HepG2 (cell line): Measurements from ENCODE around the gene CCND1. TPM values are rescaled to one million over a fixed set of nuclear protein-coding genes. Genes with fewer than 3 reads are reported as not detected.

Experiments
- CCAR2 ChIP-seq: fragments of 200-400 bp; formaldehyde crosslinking; optimal IDR thresholded peaks from 2 replicates; pipeline ENCODE3; 2018; ENCODE audit warnings: low read depth, mild to moderate bottlenecking, low read length, moderate library complexity
- FOXK1 ChIP-seq: sonication (generic); formaldehyde crosslinking; IDR thresholded peaks from 2 replicates; pipeline ENCODE4 v1.4.0; 2020; ENCODE audit warnings: low read depth, missing genetic modification reagents, borderline replicate concordance
- GLMP ChIP-seq: sonication (generic); formaldehyde crosslinking; IDR thresholded peaks from 2 replicates; pipeline ENCODE4 v1.9.0; 2021; ENCODE audit warnings: missing genetic modification reagents, mild to moderate bottlenecking, borderline replicate concordance
- KDM1A ChIP-seq: IDR thresholded peaks from 2 replicates; pipeline ENCODE4 v1.6.1; 2016; ENCODE audit warnings: missing compliant biosample characterization
- MED8 ChIP-seq: sonication (generic); formaldehyde crosslinking; IDR thresholded peaks from 2 replicates; pipeline ENCODE4 v1.8.1; 2023; ENCODE audit warnings: mild to moderate bottlenecking, missing genetic modification reagents; ENCODE audit not compliant: insufficient replicate concordance
- MEIS2 ChIP-seq: sonication (generic); formaldehyde crosslinking; IDR thresholded peaks from 2 replicates; pipeline ENCODE4 v1.9.0; 2021; ENCODE audit warnings: mild to moderate bottlenecking, missing genetic modification reagents
- MNT ChIP-seq: fragments of 450-650 bp; IDR thresholded peaks from 2 replicates; pipeline ENCODE4 v1.6.1; 2016
- RAD21 ChIP-seq: fragments of 450-650 bp; formaldehyde crosslinking; IDR thresholded peaks from 2 replicates; pipeline ENCODE4 v1.5.0; 2020; ENCODE audit warnings: mild to moderate bottlenecking
- RFXAP ChIP-seq: sonication (generic); formaldehyde crosslinking; IDR thresholded peaks from 2 replicates; pipeline ENCODE4 v1.4.0; 2020; ENCODE audit warnings: missing genetic modification reagents, borderline replicate concordance
- SALL2 ChIP-seq: sonication (generic); formaldehyde crosslinking; IDR thresholded peaks from 2 replicates; pipeline ENCODE4 v1.8.1; 2023; ENCODE audit warnings: mild to moderate bottlenecking, missing genetic modification reagents, inconsistent platforms
- SMAD1 ChIP-seq: sonication (generic); formaldehyde crosslinking; IDR thresholded peaks from 2 replicates; pipeline ENCODE4 v1.4.0; 2020; ENCODE audit warnings: missing genetic modification reagents, low read depth, mild to moderate bottlenecking, borderline replicate concordance
- SOX5 ChIP-seq: IDR thresholded peaks from 2 replicates; pipeline ENCODE4 v1.6.1; 2016; ENCODE audit warnings: borderline replicate concordance
- TAF1 ChIP-seq: sonication (generic); formaldehyde crosslinking; IDR thresholded peaks from 2 replicates; pipeline ENCODE4 v1.4.0; 2020; ENCODE audit warnings: missing genetic modification reagents
- ZNF224 ChIP-seq: sonication (generic); formaldehyde crosslinking; IDR thresholded peaks from 2 replicates; pipeline ENCODE4 v1.5.0; 2020; ENCODE audit warnings: mild to moderate bottlenecking, missing genetic modification reagents
- ZNF256 ChIP-seq: sonication (generic); formaldehyde crosslinking; conservative IDR thresholded peaks from 2 replicates; pipeline ENCODE4 v1.4.0; 2020; ENCODE audit warnings: missing genetic modification reagents
- ZNF354B ChIP-seq: sonication (generic); formaldehyde crosslinking; IDR thresholded peaks from 2 replicates; pipeline ENCODE4 v1.8.0; 2022; ENCODE audit warnings: mild to moderate bottlenecking, missing genetic modification reagents
- ZNF543 ChIP-seq: sonication (generic); formaldehyde crosslinking; IDR thresholded peaks from 2 replicates; pipeline ENCODE4 v1.4.0; 2020; ENCODE audit warnings: mild to moderate bottlenecking, missing genetic modification reagents
- ZNF574 ChIP-seq: sonication (generic); formaldehyde crosslinking; IDR thresholded peaks from 2 replicates; pipeline ENCODE4 v1.4.0; 2020; ENCODE audit warnings: missing genetic modification reagents
- ZNF619 ChIP-seq: sonication (generic); formaldehyde crosslinking; IDR thresholded peaks from 2 replicates; pipeline ENCODE4 v1.4.0; 2020; ENCODE audit warnings: mild to moderate bottlenecking, missing genetic modification reagents
- ZNF766 ChIP-seq: sonication (generic); formaldehyde crosslinking; IDR thresholded peaks from 2 replicates; pipeline ENCODE4 v1.5.0; 2020; ENCODE audit warnings: missing genetic modification reagents, borderline replicate concordance
- polyA plus RNA-seq, 8 experiments: library from polyadenylated mRNA; depleted of rRNA in 3 of 8; stranded (reverse) in 7 of 8; unstranded in 1 of 8; fragments of >200 nt; fragmentation: Illumina TruSeq in 4 of 8; extraction: Trizol in 4 of 8; gene quantifications; 2 replicates each; pipeline versions ENCODE4 v1.2.1 to v1.2.3, GENCODE V29; 2011 to 2016; ENCODE audit warnings: low read depth in 4 of 8, missing spikeins in 1 of 8, mixed read lengths in 1 of 8; ENCODE audit not compliant: insufficient read depth in 1 of 8
- total RNA-seq, 5 experiments: library from RNA; depleted of rRNA; stranded (reverse); fragments of >200 nt; fragmentation: Illumina TruSeq; extraction: Trizol; gene quantifications; 2 replicates each; pipeline ENCODE4 v1.2.3, GENCODE V29; 2016; ENCODE audit warnings: low read depth in 1 of 5

Gene CCND1
- total and polyA plus RNA-seq, 2 of the 13 experiments (the other 11 are each of a cell fraction or from before 2014, with no cell fraction given): 107 to 136 TPM

DNA sequence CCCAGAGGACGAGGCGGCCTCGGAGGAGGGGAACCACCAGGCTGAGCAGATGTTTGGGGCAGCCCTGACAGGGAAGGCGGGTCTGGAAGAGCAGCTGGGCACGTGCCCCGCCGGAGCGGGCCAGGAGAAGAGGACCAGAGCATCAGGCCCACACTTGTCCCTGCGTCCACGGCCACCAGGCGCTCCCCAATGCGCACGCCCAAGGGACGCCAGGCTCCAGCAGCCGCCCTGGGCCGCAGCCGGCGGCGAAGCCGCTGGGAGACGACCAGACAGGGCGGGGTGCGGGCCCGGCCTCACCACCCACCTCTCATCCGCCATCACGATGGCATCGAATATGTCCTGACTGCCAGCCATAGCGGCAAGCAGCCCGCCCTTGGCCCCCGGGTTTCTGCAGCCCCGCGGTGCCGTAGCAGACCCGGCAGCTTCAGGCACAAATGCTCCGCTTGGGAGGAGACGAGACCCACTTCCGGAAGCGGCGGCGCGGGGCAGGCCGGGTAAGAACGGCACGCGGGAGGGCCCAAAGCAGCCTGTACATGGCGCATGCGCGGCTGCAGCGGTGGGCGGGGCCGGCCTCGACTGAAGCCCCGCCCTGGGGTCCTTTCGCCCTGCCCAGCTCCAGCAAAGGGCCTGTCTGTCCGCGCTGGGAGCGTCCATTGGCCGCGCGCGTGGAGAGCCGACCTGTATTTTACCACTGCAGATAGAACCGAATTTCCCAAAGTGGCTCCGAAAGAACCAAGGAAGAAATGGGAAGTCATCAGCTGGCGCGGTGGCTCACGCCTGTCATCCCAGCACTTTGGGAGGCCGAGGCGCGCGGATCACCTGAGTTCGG is 34.1 kb downstream of the CCND1 start, which contains the start of gene LTO1 (continued):
- peak; percentile 21; the same call in 1 of the 2 replicates for TF ChIP-seq MNT
- TF ChIP-seq MEIS2: 0 out of 2 replicates have a peak, but pooled peaks have one; percentile 9
- no peak; the same call in 1 of the 2 replicates for TF ChIP-seq RAD21 (CRISPR knock-in tag)
- TF ChIP-seq ZNF619 (CRISPR knock-in tag): peak; percentile 80; the same call in 1 of the 2 replicates
- TF ChIP-seq ZNF256 (CRISPR knock-in tag): no peak; the same call in 1 of the 2 replicates
- no peak for TF ChIP-seq RFXAP
- TF ChIP-seq ZNF766 (CRISPR knock-in tag): no peak
- no peak for TF ChIP-seq ZNF354B (CRISPR knock-in tag)
- no peak for TF ChIP-seq CCAR2
- TF ChIP-seq SALL2: no peak
- peak; percentile 71; the same call in 1 of the 2 replicates for TF ChIP-seq FOXK1 (CRISPR knock-in tag)
- TF ChIP-seq ZNF574: peak; percentile 89
- TF ChIP-seq ZNF224 (CRISPR knock-in tag): peak; percentile 93
- peak; percentile 80; the same call in 1 of the 2 replicates for TF ChIP-seq KDM1A (CRISPR knock-in tag)
- peak; percentile 80; the same call in 1 of the 2 replicates for TF ChIP-seq ZNF543 (CRISPR knock-in tag)
- TF ChIP-seq MED8: peak; percentile 35
- TF ChIP-seq TAF1 (CRISPR knock-in tag): peak; percentile 88
- TF ChIP-seq GLMP: no peak
- 0 out of 2 replicates have a peak, but pooled peaks have one; percentile 24 for TF ChIP-seq SMAD1 (CRISPR knock-in tag)
- TF ChIP-seq SOX5 (CRISPR knock-in tag): peak; percentile 34; the same call in 1 of the 2 replicates
- TF ChIP-seq, all 625 proteins: peak for 279
